ENCODE data around the gene CFAP45.

Gene CFAP45

DNA sequence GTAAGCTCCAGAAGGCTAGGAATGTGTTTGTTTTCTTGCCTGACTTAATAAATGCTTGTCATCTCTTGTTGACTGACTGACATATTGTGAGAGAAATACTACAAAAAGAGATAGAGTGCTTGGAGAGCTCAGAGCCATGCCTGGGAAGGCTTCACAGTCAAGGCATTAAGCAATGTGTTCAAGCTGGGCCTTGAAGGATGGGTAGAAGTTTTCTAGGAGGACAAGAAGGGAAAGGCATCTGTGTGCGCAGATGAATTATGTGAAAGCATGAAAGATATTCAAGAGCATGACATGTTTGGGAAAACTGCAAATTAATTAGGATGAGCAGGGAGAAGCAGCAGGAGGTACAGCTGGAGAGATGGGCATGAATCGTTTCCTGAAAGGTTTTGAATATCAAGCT lies 67.7 kb downstream of the CFAP45 start:
- DNase-seq (ENCODE audit: low read depth) = no peak
- no peak overlapping the region for H3K4me3 ChIP-seq (ENCODE audit: low read depth, low read length)
- TF ChIP-seq CTCF (IDR thresholded peaks at IDR 0.05; ENCODE audit: low read depth, low read length, missing control alignments) = no peak

DNA sequence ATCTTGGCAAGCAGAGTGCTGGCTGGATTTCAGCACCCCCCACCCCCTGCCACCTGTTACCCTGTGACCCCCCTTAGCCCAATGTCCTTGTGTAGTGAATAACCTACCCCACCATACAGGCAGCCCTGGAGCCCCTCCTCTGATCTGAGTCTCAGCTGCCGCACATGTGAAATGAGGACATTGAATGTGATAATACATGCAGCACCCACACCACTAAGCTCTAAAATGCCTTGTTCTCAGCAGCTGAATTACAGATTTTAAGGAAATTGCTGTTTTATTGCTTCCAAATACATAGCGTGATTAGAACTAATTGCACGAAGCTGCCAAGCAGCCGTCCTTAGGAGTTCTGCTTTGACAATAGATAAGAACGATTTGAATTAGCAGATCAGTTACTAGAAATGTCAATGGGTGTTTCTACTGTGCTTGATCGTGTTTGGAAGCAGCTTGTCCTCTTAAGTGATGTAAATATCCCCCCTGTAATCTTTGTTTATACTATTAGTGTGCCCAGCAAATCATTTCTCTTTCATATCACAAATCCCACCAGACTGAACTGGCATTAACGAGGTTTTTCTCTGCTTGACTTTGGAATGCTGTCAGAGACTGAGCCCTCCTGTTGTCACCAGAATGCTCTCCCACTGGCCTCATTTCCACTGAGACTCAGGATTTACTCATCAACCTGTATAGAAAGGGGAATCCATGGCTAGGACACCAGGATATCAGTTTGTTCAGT lies 68.4 kb downstream of the CFAP45 start:
- TF ChIP-seq CTCF (IDR thresholded peaks at IDR 0.05; ENCODE audit: low read depth, low read length, missing control alignments) = no peak
- no peak for DNase-seq (ENCODE audit: low read depth)
- no peak overlapping the region for H3K4me3 ChIP-seq (ENCODE audit: low read depth, low read length)

DNA sequence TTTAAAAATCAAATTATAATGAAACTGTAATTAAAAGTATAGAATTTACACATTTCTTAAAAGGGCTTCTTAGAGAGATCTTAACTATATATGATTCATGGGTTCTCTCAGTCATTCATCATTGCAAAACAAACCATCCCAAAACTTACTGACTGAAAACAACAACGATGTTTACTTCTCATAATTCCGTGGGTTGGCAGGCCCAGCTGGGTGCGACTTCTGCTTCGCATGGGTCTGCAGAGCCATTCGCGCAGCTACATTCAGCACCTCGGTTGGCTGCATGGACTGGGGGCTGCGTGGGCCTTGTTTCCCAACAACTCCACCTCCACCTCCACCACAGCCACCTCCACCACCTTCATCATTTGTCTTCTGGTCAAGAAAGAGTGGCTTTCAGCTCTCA lies 69.2 kb downstream of the CFAP45 start:
- no peak overlapping the region for H3K4me3 ChIP-seq (ENCODE audit: low read depth, low read length)
- TF ChIP-seq CTCF (IDR thresholded peaks at IDR 0.05; ENCODE audit: low read depth, low read length, missing control alignments) = no peak
- DNase-seq (ENCODE audit: low read depth) = no peak

DNA sequence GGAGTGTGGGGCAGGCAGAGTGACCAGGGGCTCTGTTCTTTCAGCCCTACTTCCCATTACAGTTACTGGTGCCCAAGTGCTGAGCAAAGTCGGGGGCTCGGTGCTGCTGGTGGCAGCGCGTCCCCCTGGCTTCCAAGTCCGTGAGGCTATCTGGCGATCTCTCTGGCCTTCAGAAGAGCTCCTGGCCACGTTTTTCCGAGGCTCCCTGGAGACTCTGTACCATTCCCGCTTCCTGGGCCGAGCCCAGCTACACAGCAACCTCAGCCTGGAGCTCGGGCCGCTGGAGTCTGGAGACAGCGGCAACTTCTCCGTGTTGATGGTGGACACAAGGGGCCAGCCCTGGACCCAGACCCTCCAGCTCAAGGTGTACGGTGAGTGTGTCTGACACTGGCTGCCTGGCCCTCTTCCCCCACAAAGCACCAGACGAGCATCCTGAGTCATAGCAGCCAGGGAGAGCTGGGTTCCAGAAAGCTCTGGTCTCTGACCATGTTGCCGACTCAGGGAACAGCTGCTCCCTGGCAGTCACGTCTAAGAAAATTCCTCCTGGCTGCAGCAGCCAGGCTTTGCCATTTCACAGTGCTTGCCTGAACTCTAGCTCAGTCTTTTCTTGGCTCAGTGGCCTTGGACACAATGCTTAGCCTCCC lies 70.0 kb downstream of the CFAP45 start:
- H3K4me3 ChIP-seq (ENCODE audit: low read depth, low read length) = no peak overlapping the region
- TF ChIP-seq CTCF (IDR thresholded peaks at IDR 0.05; ENCODE audit: low read depth, low read length, missing control alignments) = no peak
- DNase-seq (ENCODE audit: low read depth) = no peak

- no peak overlapping the region for H3K4me3 ChIP-seq (ENCODE audit: low read depth, low read length)
- no peak for DNase-seq (ENCODE audit: low read depth)
Observed at GRCh38 chr1:159829273-159829634, 70.7 kb downstream of the CFAP45 start.

GRCh38 chr1:159828581-159829272 lies 71.2 kb downstream of the CFAP45 start:
- TF ChIP-seq CTCF (IDR thresholded peaks at IDR 0.05; ENCODE audit: low read depth, low read length, missing control alignments) = no peak
- no peak for DNase-seq (ENCODE audit: low read depth)
- H3K4me3 ChIP-seq (ENCODE audit: low read depth, low read length) = no peak overlapping the region

More at GRCh38 chr1:159829273-159829634, 70.7 kb downstream of the CFAP45 start:
- peak; percentile 55 for TF ChIP-seq CTCF (IDR thresholded peaks at IDR 0.05; ENCODE audit: low read depth, low read length, missing control alignments)

All from GM12864 (cell line).